GM21367 (cell line): ENCODE results near the gene FARP1.
A peak's percentile ranks its signal among the peaks of the same experiment; 100 is the strongest.

ENCODE experiments used
- ATAC-seq: cut with Tn5 transposase; IDR thresholded peaks from one replicate; pipeline ENCODE4 v1.9.1; 2021; ENCODE audit not compliant: unreplicated experiment

Gene FARP1

GRCh38 chr13:98490195-98490836 is 347.4 kb downstream of the FARP1 start:
- no peak for ATAC-seq

DNA sequence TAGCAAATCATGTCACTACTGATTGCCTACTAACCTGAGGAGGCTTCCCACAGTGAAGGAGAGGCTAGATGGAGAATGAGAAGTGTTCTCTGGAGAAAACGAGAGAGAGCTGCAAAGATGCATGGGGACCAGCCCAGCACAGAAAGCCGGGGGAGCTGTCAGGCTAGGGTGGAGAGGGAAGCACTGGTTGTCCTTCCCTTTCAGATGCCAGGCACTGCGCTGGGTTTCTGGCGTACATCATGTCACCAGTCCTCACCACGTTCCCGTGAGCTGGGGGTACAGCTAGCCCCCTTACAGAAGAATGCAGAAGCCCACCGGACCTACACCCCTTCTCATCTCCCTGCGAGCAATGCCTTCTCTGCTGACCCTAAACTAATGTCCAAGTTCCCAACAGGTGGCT is 348.0 kb downstream of the FARP1 start:
- ATAC-seq = no peak

DNA sequence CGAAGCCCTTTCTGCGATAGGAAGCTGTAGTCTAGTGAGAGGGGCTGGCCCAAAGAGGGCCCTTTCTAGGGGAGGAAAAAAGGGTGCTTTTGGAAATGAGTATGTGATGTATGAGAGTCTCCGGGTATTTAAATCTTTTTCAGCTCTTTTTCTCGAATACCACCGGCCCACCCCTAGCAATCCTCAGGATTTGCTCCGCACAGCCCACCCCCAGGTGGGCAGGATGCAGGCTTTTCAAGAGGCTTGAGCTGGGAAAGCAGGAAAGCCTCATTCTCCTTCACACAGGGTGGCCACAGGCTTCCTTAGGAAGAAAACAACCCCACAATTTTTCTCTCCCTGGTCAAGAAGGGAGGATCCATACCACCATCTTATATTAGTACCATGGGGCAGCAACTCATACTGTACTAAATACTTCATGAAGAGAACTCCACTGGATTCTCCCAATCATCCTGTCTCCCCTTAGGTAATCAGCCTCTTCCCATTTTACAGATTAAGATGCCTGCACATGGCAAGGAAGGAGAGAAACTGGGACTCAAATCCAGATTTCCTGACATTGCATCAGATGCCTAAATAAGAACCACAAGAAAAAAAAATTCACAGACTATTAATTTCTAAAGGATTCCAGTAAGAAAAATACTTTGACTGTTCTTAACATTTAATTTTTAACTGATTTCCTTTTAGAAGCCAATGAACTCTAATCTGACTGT is 349.6 kb downstream of the FARP1 start:
- no peak for ATAC-seq

- no peak for ATAC-seq
Observed at GRCh38 chr13:98493042-98493712, 350.3 kb downstream of the FARP1 start.

- ATAC-seq = no peak
Observed at GRCh38 chr13:98494769-98495168, 351.9 kb downstream of the FARP1 start.

- ATAC-seq = no peak
Observed at GRCh38 chr13:98495627-98496478, 353.0 kb downstream of the FARP1 start.

DNA sequence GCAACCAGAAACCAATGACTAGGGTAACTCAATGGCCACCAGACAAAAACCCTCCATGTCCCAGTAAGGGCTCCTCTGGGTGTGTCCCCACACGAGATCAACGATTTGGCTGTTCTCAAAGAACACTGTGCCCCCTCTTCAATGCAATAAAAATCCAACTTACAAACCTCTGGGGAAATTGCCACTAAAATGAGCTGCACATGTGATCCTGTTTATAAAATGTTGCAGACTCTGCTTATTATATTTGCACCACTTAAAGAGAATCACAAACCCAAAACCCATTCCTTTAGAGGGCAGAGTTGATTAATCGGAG is 353.5 kb downstream of the FARP1 start:
- ATAC-seq = no peak

GRCh38 chr13:98496966-98497365 is 354.1 kb downstream of the FARP1 start:
- no peak for ATAC-seq

- peak; percentile 70 for ATAC-seq
Observed at GRCh38 chr13:98500963-98501421, 358.1 kb downstream of the FARP1 start.

DNA sequence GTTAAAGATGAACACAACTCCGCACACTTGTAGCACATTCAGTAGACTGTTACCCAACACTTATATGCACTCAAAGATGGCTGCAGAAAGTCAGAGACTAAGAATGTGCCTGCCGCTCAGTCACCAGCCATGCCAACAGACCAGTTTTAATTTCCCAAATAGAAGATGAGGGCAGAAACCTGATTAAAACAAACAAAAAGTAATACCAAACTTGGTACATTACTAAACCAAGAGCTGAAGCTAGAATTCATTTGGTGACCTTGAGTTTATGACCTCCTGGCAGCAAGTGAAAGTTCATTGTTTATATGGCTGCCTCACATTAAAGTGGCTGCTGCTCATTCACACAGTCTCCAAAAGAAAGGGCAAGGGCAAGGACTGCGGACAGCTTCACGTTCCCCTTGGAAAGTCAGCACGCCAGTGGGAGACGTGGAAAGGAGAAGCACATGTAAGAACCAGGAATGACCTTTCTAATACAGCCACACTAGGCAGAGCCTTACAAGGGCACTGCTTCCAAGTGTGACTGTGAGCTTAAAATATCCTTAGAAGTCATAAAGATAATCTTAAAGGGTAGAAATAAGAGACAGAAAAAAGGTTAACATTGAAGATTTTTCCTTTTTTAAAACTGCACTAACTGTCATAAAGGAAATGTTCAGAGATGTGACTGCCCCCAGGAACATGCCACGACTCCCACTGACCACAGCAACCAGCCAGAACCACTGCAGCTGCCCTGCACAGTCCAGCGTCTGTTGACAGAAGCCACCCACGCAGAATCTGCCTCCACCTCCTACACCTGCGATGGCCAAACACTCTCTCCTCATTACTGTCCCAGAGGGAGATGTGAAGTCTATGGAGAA is 360.5 kb downstream of the FARP1 start:
- no peak for ATAC-seq

DNA sequence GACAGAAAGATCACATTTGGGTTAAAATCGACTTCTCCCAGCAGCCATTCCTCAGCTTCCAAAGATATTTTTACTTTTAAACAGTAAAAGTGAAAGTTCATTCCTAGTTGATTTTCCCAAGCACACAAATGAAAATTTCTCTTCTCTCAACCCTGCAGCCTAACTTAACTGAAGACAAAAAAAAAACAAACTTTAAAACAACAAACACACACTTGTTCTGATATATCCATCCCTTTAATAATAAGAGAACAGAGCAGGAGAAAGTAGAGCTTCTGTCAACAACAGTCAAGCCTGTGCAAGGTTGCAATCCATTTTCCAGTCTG is 361.1 kb downstream of the FARP1 start:
- no peak for ATAC-seq

- ATAC-seq = peak; percentile 44
Observed at GRCh38 chr13:98504371-98504963, 361.6 kb downstream of the FARP1 start.
